RKO (cell line): ENCODE results near the gene FAAH.

Experiments used
- DNase-seq: peaks from one replicate; pipeline ENCODE4 v3.0.0-alpha.2; 2016; ENCODE audit warnings: low spot score

Gene FAAH

DNA sequence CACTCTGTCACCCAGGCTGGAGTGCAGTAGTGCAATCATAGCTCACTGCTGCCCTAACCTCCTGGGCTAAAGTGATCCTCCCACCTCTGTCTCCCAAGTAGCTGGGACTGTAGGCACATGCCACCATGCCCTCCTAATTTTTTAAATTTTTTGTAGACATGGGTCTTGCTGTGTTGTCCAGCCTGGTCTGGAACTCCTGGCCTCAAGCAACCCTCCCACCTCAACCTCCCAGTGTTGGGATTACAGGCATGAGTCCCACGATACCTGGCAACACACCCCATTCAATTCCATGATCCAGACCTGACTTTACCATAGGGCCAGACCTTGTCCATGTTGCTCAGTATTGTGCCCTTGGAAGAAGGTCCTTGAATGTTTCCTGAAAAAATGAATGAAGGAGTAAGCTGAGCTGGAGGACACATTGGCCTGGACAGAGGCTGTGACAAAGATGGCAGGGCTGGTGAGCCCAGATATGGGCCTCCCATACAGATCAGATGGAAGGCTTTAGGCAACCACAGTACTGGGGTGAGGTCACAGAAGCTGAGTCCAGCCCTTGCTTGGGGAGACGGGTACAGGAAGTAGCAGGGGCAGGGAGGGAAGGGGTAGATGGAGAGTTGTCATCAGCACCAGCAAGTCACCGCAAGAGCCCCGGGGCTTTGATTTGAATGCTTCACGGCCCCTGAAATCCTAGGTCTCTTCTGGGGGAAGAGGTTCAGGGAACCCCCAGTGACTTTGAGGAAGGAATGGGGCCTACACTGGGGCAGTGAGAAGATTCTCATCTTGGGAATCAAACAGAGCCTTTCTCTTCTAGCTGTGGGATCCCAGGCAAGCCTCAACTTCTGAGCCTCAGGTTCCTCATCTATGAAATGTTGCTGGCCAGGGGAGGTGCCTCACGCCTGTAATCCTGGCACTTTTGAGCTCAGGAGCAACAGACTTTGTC is 55.4 kb downstream of the FAAH start:
- no peak for DNase-seq

- DNase-seq = no peak
Observed at GRCh38 chr1:46450160-46450517, 56.0 kb downstream of the FAAH start.

DNA sequence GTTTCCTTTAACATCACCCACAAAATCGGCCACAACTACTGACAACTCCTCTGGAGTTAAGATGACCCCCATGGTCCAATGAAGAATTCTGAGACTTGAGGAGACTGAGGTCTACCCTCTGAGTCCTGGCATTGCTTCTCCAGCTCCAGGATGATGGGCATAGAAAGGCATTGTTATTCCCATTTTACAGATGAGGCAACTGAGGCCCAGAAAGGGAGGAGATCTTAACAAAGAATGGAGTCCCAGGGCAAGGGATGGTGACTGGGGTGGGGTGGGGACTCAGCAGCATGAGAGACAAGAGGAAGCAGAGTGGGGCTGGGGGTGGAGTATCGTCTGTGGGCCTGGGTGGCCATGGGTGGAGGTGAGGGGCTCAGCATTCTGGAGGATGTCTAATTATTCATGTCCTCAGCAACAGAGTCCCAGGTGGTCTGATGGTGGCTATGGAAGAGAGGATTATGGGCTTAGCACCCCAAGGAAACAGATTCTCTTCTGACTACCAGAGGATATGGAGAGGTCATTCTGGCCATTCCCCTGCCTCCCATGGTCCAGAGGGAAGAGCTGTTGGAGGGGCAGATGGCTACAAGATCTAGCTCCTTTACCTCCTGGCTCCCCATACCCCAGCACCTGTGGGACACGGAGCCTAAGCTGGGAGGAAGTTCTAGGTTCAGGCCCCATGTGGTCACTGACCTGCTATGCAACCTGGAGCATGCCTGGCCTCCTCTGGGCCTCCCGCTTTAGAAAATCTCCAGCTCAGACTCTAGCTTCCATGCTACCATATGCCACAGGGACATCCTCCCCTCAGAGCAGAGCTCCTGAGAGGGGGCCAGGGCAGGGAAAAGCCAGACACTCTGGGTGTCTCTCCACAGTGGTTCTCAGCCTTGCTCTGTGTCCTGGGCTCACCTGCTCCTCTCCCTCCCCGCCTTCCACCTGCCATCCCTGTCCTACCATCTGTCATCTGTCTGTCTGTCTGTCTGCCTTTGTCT is 58.1 kb downstream of the FAAH start:
- no peak for DNase-seq

DNA sequence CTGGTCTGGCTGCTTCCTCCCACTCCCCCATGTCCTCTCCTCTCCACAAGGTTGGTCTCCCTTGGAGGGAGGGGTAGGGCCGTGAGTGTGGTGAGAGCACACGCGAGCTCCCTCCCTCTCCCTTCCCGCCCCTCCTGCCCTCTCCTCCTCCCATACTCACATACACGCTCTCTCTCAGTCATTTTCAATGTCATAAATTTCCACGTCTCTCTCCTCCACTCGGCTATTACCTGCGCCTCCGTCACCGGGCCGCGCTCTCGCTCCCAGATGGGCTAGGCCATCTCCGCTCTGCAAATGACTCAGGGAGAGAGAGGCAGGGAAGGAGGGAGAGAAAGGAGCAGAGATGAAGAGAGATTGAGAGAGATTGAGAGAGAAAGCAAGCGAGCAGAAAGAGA is 58.8 kb downstream of the FAAH start:
- no peak for DNase-seq

GRCh38 chr1:46453449-46453848 is 59.3 kb downstream of the FAAH start:
- DNase-seq = no peak

DNA sequence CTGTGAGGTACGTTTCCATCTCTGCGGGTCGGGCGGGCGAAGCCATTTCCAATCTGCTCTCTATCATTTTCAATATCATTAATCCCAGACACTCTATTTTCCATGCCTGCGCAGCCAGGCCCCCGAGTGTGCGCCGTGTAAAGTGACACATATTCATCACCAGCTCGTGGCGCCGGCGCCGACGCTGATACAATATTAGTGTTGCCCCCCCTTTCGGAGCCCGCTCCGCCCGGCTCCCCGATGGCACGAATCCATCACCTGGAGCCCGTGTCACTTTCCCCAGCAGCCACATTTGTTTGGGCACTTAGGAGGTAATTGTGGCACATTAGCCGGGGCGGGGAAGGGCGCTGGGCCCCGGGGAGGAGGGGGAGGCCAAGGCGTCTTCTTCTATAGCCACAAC is 61.8 kb downstream of the FAAH start:
- DNase-seq = no peak

GRCh38 chr1:46456411-46456963 is 62.4 kb downstream of the FAAH start:
- DNase-seq = no peak

- no peak for DNase-seq
Observed at GRCh38 chr1:46457178-46457577, 63.1 kb downstream of the FAAH start.

DNA sequence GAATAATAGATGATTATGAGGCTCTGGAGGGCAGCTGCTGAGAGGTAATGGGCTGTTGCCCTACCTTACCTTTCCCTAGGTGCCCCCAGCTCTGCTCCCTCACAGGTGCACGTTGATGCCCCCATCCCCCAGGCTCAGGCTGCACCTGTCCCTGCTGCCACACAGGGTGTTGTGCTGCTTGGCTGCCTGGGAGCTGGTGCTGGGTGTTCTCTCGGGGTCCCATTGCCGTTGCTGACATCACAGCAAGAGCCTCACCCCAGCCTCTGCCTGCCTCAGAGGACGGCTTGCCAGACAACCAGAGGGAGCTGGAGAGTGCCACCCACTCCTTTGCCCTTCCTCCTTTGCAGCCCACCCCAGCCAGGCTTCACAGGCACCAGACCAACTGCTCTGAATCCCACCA is 64.1 kb downstream of the FAAH start:
- no peak for DNase-seq

GRCh38 chr1:46458846-46459245 is 64.7 kb downstream of the FAAH start:
- no peak for DNase-seq

DNA sequence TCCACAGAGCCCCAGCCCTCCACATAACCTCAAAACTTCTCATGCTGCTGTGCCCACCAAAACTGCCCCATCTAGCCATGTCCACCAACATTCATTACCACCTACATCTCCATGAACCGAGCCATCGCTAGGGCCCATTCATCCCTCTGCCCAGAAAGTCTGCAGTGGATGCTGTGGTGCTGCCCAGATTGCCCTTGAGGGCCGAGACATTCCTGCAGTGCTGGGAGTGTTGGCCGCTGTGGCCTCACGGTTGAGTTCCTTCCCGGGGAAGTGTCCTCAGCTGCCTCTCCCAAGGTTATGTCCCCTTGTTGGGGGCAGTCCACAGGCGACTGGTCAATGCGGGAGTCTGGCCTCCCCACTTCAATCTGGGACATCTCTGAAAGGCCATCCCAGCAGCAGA is 65.2 kb downstream of the FAAH start:
- DNase-seq = no peak

- DNase-seq = no peak
Observed at GRCh38 chr1:46461017-46461808, 67.1 kb downstream of the FAAH start.

DNA sequence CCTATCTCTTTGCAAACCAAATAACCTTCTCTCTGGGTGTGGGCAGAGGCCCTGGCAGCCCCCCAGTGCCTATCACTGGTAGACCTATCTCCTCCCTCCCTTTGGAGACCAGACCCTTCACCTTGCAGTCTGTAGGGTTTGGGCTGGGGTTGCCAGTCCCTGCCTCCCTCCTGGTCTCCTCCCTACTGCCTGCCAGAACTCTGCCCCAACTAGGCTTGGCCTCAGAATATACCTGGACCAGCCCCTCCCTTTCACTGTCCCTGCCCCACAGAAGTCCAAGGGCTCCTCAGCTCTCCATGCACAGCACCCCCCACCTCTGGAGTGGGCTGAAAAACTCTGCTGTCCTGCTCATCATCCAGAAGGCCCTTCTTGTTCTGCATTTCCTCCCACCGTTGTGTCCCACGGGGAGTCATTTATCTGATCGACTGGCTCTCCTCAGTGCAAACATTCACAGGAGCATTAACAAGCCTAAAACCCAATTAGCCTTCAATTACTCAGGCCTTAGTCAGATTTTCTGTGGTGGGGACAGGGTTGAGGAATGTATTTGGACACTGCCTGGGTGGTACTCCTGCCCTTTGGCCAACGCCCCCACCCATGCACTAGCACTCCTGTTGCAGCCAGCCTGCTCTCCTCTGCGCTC is 67.8 kb downstream of the FAAH start:
- no peak for DNase-seq
